Adipose tissue (tissue), 3 donors: ENCODE results near the gene ABCA6. TPM values are rescaled to one million over a fixed set of nuclear protein-coding genes. Genes with fewer than 3 reads are reported as not detected.

ENCODE experiments used
- H3K27ac ChIP-seq: one replicate; pipeline ENCODE4 v1.5.1; 2013; ENCODE audit warnings: low read depth, low read length
- WGBS, 3 donors: extraction: QIAGEN DNeasy Blood & Tissue Kit; methylation state at CpG; one replicate each; pipeline ENCODE4 v1.1.7; 2013; 5-methylcytosine and 5-hydroxymethylcytosine counted together
- polyA plus RNA-seq, 3 donors: library from polyadenylated mRNA; stranded (reverse); fragments of 200-250 nt; gene quantifications; one replicate each; pipeline ENCODE4 v1.2.3, GENCODE V29; 2013
- donor health status: healthy with polysubstance abuse.
- donor health status: Bipolar disorder and iron deficiency.
- donor health status: healthy.

The ABCA6 gene
- polyA plus RNA-seq, 3 donors, result 3.1 to 30.0 (median 22.4) TPM

DNA sequence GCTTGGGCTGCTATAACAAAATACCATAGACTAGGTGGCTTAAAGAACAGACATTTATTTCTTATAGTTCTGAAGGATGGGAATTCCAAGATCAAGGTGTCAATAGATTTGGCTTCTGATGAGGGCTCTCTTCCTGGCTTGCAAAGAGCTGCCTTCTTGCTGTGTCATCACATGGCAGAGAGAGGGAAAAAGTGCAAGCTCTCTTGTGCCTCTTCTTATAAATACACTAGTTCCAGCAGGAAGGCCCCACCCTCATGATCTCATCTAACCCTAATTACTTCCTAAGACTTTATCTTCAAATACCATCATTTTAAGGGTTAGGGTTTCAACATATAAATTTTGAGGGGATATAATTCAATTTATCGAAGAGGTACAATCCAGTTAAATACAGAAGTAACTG is 111.5 kb downstream of the ABCA6 start:
- no peak overlapping the region for H3K27ac ChIP-seq
- 74 to 97% (median 78%) methylated on average over 1 of the region's 1 CpG for WGBS, 3 donors

Other genes with a start within 250 kb of the ABCA6 start
- 10 to 100 TPM in 2 of 3 donors, 1 to 10 TPM in 1; 3.7 to 32.8 (median 22.9) TPM for gene ABCA8, start 186.5 kb downstream of the ABCA6 start, polyA plus RNA-seq
- gene ABCA9, start 81.0 kb downstream of the ABCA6 start, polyA plus RNA-seq, result 10 to 100 TPM in 2 of 3 donors, 1 to 10 TPM in 1; 1.8 to 23.9 (median 21.1) TPM
- 10 to 100 TPM in 1 of 3 donors, 1 to 10 TPM in 2; 1.8 to 25.1 (median 6.9) TPM for gene ABCA10, start 86.9 kb upstream of the ABCA6 start, polyA plus RNA-seq
- gene ABCA5, start 185.2 kb upstream of the ABCA6 start, polyA plus RNA-seq, result 10 to 100 TPM; 10.1 to 16.2 (median 16.0) TPM